Gastrocnemius medialis (tissue), 4 donors: Measurements from ENCODE around the gene DPT. TPM values are rescaled to one million over a fixed set of nuclear protein-coding genes. Genes with fewer than 3 reads are reported as not detected.

Source experiments
- ATAC-seq, 2 donors: fragments of 150-250 bp; one replicate each; pipeline ENCODE4 v1.9.1; 2016
- DNase-seq, 2 donors: peaks; one replicate each; pipeline ENCODE4 v3.0.0-alpha.2; 2019
- H3K27ac ChIP-seq, 4 donors: fragments of 200-600 bp; sonication (generic); 1 replicate in 1 of 4; 2 replicates in 3 of 4; pipeline ENCODE4 v1.5.1; 2016 to 2018; ENCODE audit warnings: mild to moderate bottlenecking in 2 of 4, moderate library complexity in 1 of 4
- H3K27me3 ChIP-seq, 3 donors: fragments of 200-600 bp; sonication (generic) in 2 of 3; 1 replicate in 1 of 3; 2 replicates in 2 of 3; pipeline versions ENCODE4 v1.5.1 to v1.6.0; 2016 to 2019; ENCODE audit warnings: mild to moderate bottlenecking in 1 of 3, moderate library complexity in 1 of 3
- H3K36me3 ChIP-seq, 2 donors: fragments of 200-600 bp; sonication (generic) in 1 of 2; one replicate each; pipeline ENCODE4 v1.5.1; 2017 to 2018
- H3K4me1 ChIP-seq, 2 donors: fragments of 200-600 bp; sonication (generic) in 1 of 2; one replicate each; pipeline ENCODE4 v1.5.1; 2016 to 2017; ENCODE audit warnings: mild to moderate bottlenecking in 2 of 2
- H3K4me3 ChIP-seq, 4 donors: fragments of 200-600 bp; sonication (generic) in 3 of 4; 1 replicate in 1 of 4; 2 replicates in 3 of 4; pipeline ENCODE4 v1.5.1; 2016 to 2019; ENCODE audit warnings: mild to moderate bottlenecking in 2 of 4
- H3K9me3 ChIP-seq, 3 donors: fragments of 200-600 bp; sonication (generic) in 2 of 3; 1 replicate in 1 of 3; 2 replicates in 2 of 3; pipeline ENCODE4 v1.5.1; 2016 to 2019
- POLR2A ChIP-seq, 2 donors: fragments of 450-650 bp; IDR thresholded peaks; one replicate each; pipeline ENCODE4 v1.6.1; 2017; ENCODE audit warnings: antibody characterized with exemption in 2 of 2, mild to moderate bottlenecking in 2 of 2, moderate library complexity in 2 of 2
- in situ Hi-C, 4 donors: fragments of 200-750 bp; cut with MboI; loops; one replicate each; pipeline versions ENCODE4 v1.15.0 to v1.8.0; 2017; ENCODE audit warnings: low sequenced_read_pairs in 4 of 4
- intact Hi-C: fragments of 100-400 bp; cut with DNase I; formaldehyde crosslinking; loops from one replicate; pipeline ENCODE4 v1.15.1; 2023; ENCODE audit warnings: low total_unique reads
- total RNA-seq, 4 donors: library from RNA; depleted of rRNA; stranded (reverse); fragments of >200 nt; gene quantifications; one replicate each; pipeline versions ENCODE4 v1.1.0 to v1.2.3, GENCODE V29; 2016
- TF ChIP-seq, protein P1 (sequence below), 5 experiments: fragments of 450-650 bp in 3 of 5; fragments of 200-600 bp in 2 of 5; sonication (generic) in 2 of 5; IDR thresholded peaks in 4 of 5; conservative IDR thresholded peaks in 1 of 5; 1 replicate in 4 of 5; 2 replicates in 1 of 5; pipeline ENCODE4 v1.5.1; 2016 to 2019; ENCODE audit warnings: antibody characterized with exemption in 5 of 5, mild to moderate bottlenecking in 3 of 5, moderate library complexity in 3 of 5

The DPT gene
- total RNA-seq, 4 donors from 2014 or later, result 12.6 to 21.8 (median 14.7) TPM

DNA sequence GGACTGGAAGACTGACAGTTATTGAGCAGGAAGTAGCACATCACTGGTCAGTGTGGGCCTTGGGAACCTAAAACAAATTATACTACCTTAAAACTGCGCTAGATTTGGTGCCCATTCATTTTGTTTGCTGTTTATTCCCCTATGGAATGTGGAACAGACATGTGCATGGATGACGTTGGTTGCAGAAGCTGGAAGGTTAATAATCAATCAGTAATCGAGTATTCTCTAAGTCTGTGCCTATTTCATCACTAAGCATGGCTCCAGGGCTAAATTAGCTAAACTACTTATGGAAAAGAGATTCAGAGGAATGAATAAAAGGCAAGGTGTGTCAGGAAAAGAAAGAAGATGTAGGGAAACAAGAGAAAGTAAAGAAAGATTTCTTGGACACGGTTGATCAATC is 33.5 kb upstream of the DPT start:
- H3K27me3 ChIP-seq, result no peaks in the 10 kb centered on the region
- peaks cover 0 to 10% of the 10 kb centered on the region in 2 donors for H3K4me1 ChIP-seq
- H3K36me3 ChIP-seq, result no peaks in the 10 kb centered on the region
- intact Hi-C loops (no loop called here), in situ Hi-C loops (no loop called here)
- no peak for TF ChIP-seq POLR2A (IDR thresholded peaks at IDR 0.05)
- TF ChIP-seq, protein P1, sequence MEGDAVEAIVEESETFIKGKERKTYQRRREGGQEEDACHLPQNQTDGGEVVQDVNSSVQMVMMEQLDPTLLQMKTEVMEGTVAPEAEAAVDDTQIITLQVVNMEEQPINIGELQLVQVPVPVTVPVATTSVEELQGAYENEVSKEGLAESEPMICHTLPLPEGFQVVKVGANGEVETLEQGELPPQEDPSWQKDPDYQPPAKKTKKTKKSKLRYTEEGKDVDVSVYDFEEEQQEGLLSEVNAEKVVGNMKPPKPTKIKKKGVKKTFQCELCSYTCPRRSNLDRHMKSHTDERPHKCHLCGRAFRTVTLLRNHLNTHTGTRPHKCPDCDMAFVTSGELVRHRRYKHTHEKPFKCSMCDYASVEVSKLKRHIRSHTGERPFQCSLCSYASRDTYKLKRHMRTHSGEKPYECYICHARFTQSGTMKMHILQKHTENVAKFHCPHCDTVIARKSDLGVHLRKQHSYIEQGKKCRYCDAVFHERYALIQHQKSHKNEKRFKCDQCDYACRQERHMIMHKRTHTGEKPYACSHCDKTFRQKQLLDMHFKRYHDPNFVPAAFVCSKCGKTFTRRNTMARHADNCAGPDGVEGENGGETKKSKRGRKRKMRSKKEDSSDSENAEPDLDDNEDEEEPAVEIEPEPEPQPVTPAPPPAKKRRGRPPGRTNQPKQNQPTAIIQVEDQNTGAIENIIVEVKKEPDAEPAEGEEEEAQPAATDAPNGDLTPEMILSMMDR (IDR thresholded peaks at IDR 0.05 in 4 of 5, conservative IDR thresholded peaks at IDR 0.05 in 1 of 5), result no peak
- H3K9me3 ChIP-seq, result no peaks in the 10 kb centered on the region
- DNase-seq (no peak), ATAC-seq (no peak)
- H3K27ac ChIP-seq, result no peak overlapping the region
- no peak overlapping the region for H3K4me3 ChIP-seq

DNA sequence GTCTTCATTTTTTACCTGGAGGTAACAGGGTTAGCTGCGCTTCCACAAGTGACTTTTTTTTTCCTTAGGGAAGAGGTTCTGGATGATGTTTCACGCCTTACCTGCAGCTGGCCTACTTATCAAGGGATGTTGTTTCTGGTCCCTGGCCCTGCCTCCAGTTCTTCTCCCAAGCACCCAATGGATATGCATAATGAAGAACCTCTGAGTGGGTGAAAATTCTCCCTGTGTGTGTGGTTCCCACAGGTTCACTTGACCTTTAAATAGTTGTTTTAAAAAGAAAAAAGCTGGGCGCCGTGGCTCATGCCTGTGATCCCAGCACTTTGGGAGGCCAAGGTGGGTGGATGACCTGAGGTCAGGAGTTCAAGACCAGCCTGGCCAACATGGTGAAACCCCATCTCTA is 31.8 kb upstream of the DPT start:
- TF ChIP-seq, protein P1 (IDR thresholded peaks at IDR 0.05 in 4 of 5, conservative IDR thresholded peaks at IDR 0.05 in 1 of 5), result no peak
- TF ChIP-seq POLR2A (IDR thresholded peaks at IDR 0.05), result no peak
- intact Hi-C loops (no loop called here), in situ Hi-C loops (no loop called here)
- peaks cover 0 to 10% of the 10 kb centered on the region in 2 donors for H3K4me1 ChIP-seq
- H3K9me3 ChIP-seq, result no peaks in the 10 kb centered on the region
- no peaks in the 10 kb centered on the region for H3K36me3 ChIP-seq
- H3K4me3 ChIP-seq, result no peak overlapping the region
- no peaks in the 10 kb centered on the region for H3K27me3 ChIP-seq
- H3K27ac ChIP-seq, result no peak overlapping the region
- DNase-seq (no peak), ATAC-seq (no peak)

DNA sequence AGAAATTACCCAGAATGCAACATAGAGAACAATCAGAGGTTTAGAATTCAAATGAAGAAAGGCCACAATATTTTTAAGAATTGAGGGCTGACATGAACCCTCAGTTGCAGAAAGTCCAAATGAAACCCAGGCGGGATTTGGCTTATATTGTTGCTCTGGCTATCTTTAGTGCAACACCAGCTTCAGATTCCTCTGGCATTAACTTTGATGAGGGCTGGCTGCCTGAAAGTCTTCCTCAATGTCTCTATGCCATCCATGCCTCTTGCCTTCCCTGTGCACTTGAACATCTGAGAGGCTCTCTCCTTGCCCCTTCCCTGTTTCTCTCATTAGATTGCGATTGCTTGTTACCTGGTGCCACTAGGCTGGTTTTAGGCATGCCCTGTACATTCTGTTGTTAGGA is 31.2 kb upstream of the DPT start:
- no peak for ATAC-seq
- Histone ChIP-seq H3K27me3 (no peaks in the 10 kb centered on the region), H3K36me3 (no peaks in the 10 kb centered on the region), H3K9me3 (no peaks in the 10 kb centered on the region), H3K4me3 (no peak overlapping the region), H3K4me1 (peaks cover 0 to 10% of the 10 kb centered on the region in 2 donors), H3K27ac (no peak overlapping the region)
- intact Hi-C loops, result no loop called here
- no peak for DNase-seq
- in situ Hi-C loops, result no loop called here
- TF ChIP-seq, protein P1 (IDR thresholded peaks at IDR 0.05 in 4 of 5, conservative IDR thresholded peaks at IDR 0.05 in 1 of 5), result no peak
- no peak for TF ChIP-seq POLR2A (IDR thresholded peaks at IDR 0.05)

DNA sequence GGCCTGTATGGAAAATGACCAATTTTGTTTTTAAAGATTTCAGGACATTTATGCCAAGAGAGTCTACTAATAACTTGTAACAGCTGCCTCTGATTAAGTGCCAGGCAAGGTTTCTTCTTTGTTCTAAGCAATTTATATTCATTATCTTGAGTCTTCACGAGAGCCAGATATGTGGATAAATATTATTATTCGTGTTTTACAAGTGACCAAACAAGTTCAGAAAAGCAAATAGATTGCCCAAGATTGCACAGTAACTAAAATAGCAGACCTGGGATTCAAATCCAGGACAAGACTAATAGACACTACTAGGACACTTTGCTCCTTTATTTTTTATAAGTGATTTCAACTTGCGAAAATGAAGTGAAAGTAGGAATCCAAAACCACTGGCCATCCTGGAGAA is 30.1 kb upstream of the DPT start:
- no peaks in the 10 kb centered on the region for H3K36me3 ChIP-seq
- H3K9me3 ChIP-seq, result no peaks in the 10 kb centered on the region
- intact Hi-C loops (no loop called here), in situ Hi-C loops (no loop called here)
- DNase-seq (no peak), ATAC-seq (no peak)
- H3K27ac ChIP-seq, result no peak overlapping the region
- no peak overlapping the region for H3K4me3 ChIP-seq
- H3K4me1 ChIP-seq, result peaks cover 0 to 10% of the 10 kb centered on the region in 2 donors
- TF ChIP-seq, protein P1 (IDR thresholded peaks at IDR 0.05 in 4 of 5, conservative IDR thresholded peaks at IDR 0.05 in 1 of 5), result no peak
- no peak for TF ChIP-seq POLR2A (IDR thresholded peaks at IDR 0.05)
- H3K27me3 ChIP-seq, result no peaks in the 10 kb centered on the region

DNA sequence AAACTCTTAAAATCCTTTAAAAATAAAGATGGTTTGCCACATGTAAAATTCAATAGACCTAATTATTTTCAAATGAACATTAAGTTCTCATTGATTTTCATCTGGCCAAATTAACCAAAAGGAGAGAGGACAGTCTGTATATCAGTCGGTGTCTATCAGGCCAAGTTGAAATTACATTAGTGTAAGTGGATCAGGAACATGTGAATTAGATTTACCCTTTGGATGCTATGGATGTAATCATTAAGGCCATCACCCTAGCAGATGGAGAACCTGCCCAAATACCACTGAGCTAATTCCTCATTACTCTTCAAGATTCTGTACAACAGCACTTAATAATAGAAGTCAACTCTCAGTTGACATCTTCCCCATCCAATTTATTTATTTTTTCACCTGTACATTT is 29.5 kb upstream of the DPT start:
- no peak overlapping the region for H3K4me3 ChIP-seq
- in situ Hi-C loops, result no loop called here
- TF ChIP-seq, protein P1 (IDR thresholded peaks at IDR 0.05 in 4 of 5, conservative IDR thresholded peaks at IDR 0.05 in 1 of 5), result no peak
- TF ChIP-seq POLR2A (IDR thresholded peaks at IDR 0.05), result no peak
- DNase-seq (no peak), ATAC-seq (no peak)
- no peaks in the 10 kb centered on the region for H3K27me3 ChIP-seq
- intact Hi-C loops, result no loop called here
- H3K9me3 ChIP-seq, result no peaks in the 10 kb centered on the region
- H3K4me1 ChIP-seq, result peaks cover 0 to 10% of the 10 kb centered on the region in 2 donors
- H3K36me3 ChIP-seq, result no peaks in the 10 kb centered on the region
- H3K27ac ChIP-seq, result no peak overlapping the region
